GM19025 (cell line): ENCODE results near the gene BTBD17.

Experiments used
- ATAC-seq: cut with Tn5 transposase; IDR thresholded peaks from one replicate; pipeline ENCODE4 v1.9.1; 2021; ENCODE audit warnings: mild to moderate bottlenecking, low read depth, moderate library complexity; ENCODE audit not compliant: unreplicated experiment

BTBD17 gene

GRCh38 chr17:74389084-74389753, 27.6 kb upstream of the BTBD17 start:
- no peak for ATAC-seq

- ATAC-seq = no peak
Measured at GRCh38 chr17:74387365-74388218, 25.9 kb upstream of the BTBD17 start.

- no peak for ATAC-seq
Measured at GRCh38 chr17:74386386-74386785, 24.7 kb upstream of the BTBD17 start.

GRCh38 chr17:74385201-74385600, 23.5 kb upstream of the BTBD17 start:
- no peak for ATAC-seq

GRCh38 chr17:74383141-74383540, 21.5 kb upstream of the BTBD17 start:
- ATAC-seq = no peak

- ATAC-seq = no peak
Measured at GRCh38 chr17:74380959-74381808, 19.5 kb upstream of the BTBD17 start.

GRCh38 chr17:74380086-74380958, 18.7 kb upstream of the BTBD17 start:
- no peak for ATAC-seq

GRCh38 chr17:74379495-74380085, 17.9 kb upstream of the BTBD17 start:
- ATAC-seq = no peak

- no peak for ATAC-seq
Measured at GRCh38 chr17:74374858-74375257, 13.2 kb upstream of the BTBD17 start.

GRCh38 chr17:74373838-74374606, 12.4 kb upstream of the BTBD17 start:
- no peak for ATAC-seq

GRCh38 chr17:74372426-74372825, 10.8 kb upstream of the BTBD17 start:
- ATAC-seq = no peak

GRCh38 chr17:74371653-74372147, 10.0 kb upstream of the BTBD17 start:
- ATAC-seq = no peak

- ATAC-seq = no peak
Measured at GRCh38 chr17:74369665-74370490, 8.2 kb upstream of the BTBD17 start.

GRCh38 chr17:74369221-74369620, 7.6 kb upstream of the BTBD17 start:
- no peak for ATAC-seq

- ATAC-seq = no peak
Measured at GRCh38 chr17:74368341-74369081, 6.8 kb upstream of the BTBD17 start.

- ATAC-seq = no peak
Measured at GRCh38 chr17:74367206-74367605, 5.5 kb upstream of the BTBD17 start, which contains the start of gene GPR142. Gene GPR142 (plus strand): TSS chr17:74367506. CDS start chr17:74369541, 2,035 bp downstream.
